Testis (tissue), 3 donors: ENCODE measurements around the gene KCTD16. TPM values are rescaled to one million over a fixed set of nuclear protein-coding genes. Genes with fewer than 3 reads are reported as not detected.

ENCODE experiments used
- DNase-seq: peaks from one replicate; pipeline ENCODE4 v3.0.0-alpha.2; 2019
- H3K27ac ChIP-seq, 2 donors: fragments of 200-600 bp; sonication (generic); one replicate each; pipeline ENCODE4 v1.5.1; 2019
- H3K27me3 ChIP-seq: fragments of 200-600 bp; sonication (generic); one replicate; pipeline ENCODE4 v1.5.1; 2019
- H3K36me3 ChIP-seq: fragments of 200-600 bp; sonication (generic); one replicate; pipeline ENCODE4 v1.5.1; 2017; ENCODE audit warnings: low read depth; ENCODE audit errors: missing control alignments
- H3K4me1 ChIP-seq: fragments of 200-600 bp; sonication (generic); one replicate; pipeline ENCODE4 v1.5.1; 2019
- H3K4me3 ChIP-seq, 2 donors: fragments of 200-600 bp; sonication (generic); one replicate each; pipeline ENCODE4 v1.5.1; 2017 to 2019
- H3K9me3 ChIP-seq: fragments of 200-600 bp; sonication (generic); one replicate; pipeline ENCODE4 v1.5.1; 2017
- POLR2A ChIP-seq: fragments of 450-650 bp; IDR thresholded peaks from one replicate; pipeline ENCODE4 v1.6.1; 2017; ENCODE audit warnings: antibody characterized with exemption, mild to moderate bottlenecking, moderate library complexity
- WGBS, 2 donors: methylation state at CpG; one replicate each; pipeline ENCODE4 v1.1.5; 2018; 5-methylcytosine and 5-hydroxymethylcytosine counted together
- intact Hi-C: fragments of 100-400 bp; cut with DNase I; formaldehyde crosslinking; loops from one replicate; pipeline ENCODE4 v1.15.1; 2023; ENCODE audit warnings: low total_unique reads
- polyA plus RNA-seq: library from polyadenylated mRNA; stranded (reverse); fragments of 350-450 nt; fragmentation: Illumina TruSeq; extraction: RNeasy Lipid Tissue Mini Kit (QIAGEN cat#74804); gene quantifications from one replicate; pipeline ENCODE4 v1.2.3, GENCODE V29; 2014; ENCODE audit warnings: low read depth, low replicate concordance; ENCODE audit not compliant: insufficient read depth
- total RNA-seq, 2 donors: library from RNA; depleted of rRNA; stranded (reverse); fragments of >200 nt; gene quantifications; one replicate each; pipeline ENCODE4 v1.2.3, GENCODE V29; 2016
- TF ChIP-seq, protein P1 (sequence below), 3 experiments: fragments of 450-650 bp in 2 of 3; fragments of 200-600 bp in 1 of 3; sonication (generic) in 1 of 3; IDR thresholded peaks; one replicate each; pipeline ENCODE4 v1.5.1; 2016 to 2019; ENCODE audit warnings: antibody characterized with exemption in 3 of 3, mild to moderate bottlenecking in 2 of 3, moderate library complexity in 1 of 3

Gene KCTD16
- total and polyA plus RNA-seq, 3 donors from 2014 or later, result 1.4 to 3.2 (median 2.7) TPM

- H3K4me3 ChIP-seq, result no peak overlapping the region
- WGBS, 2 donors, result 22 to 23% methylated on average over 1 of the region's 1 CpG
- no peaks in the 10 kb centered on the region for H3K9me3 ChIP-seq
- no peaks in the 10 kb centered on the region for H3K36me3 ChIP-seq
- H3K4me1 ChIP-seq, result no peaks in the 10 kb centered on the region
- no peak overlapping the region for H3K27ac ChIP-seq
- H3K27me3 ChIP-seq, result no peaks in the 10 kb centered on the region
- intact Hi-C loops, result no loop called here
- DNase-seq, result no peak
- TF ChIP-seq, protein P1, sequence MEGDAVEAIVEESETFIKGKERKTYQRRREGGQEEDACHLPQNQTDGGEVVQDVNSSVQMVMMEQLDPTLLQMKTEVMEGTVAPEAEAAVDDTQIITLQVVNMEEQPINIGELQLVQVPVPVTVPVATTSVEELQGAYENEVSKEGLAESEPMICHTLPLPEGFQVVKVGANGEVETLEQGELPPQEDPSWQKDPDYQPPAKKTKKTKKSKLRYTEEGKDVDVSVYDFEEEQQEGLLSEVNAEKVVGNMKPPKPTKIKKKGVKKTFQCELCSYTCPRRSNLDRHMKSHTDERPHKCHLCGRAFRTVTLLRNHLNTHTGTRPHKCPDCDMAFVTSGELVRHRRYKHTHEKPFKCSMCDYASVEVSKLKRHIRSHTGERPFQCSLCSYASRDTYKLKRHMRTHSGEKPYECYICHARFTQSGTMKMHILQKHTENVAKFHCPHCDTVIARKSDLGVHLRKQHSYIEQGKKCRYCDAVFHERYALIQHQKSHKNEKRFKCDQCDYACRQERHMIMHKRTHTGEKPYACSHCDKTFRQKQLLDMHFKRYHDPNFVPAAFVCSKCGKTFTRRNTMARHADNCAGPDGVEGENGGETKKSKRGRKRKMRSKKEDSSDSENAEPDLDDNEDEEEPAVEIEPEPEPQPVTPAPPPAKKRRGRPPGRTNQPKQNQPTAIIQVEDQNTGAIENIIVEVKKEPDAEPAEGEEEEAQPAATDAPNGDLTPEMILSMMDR (IDR thresholded peaks at IDR 0.05), result no peak
- no peak for TF ChIP-seq POLR2A
Measured at GRCh38 chr5:144428326-144428725, 257.7 kb downstream of the KCTD16 start.

- H3K27me3 ChIP-seq, result no peaks in the 10 kb centered on the region
- WGBS, 2 donors, result 83 to 96% methylated on average over 1 of the region's 1 CpG
Measured at GRCh38 chr5:144429405-144429804, 258.7 kb downstream of the KCTD16 start.

DNA sequence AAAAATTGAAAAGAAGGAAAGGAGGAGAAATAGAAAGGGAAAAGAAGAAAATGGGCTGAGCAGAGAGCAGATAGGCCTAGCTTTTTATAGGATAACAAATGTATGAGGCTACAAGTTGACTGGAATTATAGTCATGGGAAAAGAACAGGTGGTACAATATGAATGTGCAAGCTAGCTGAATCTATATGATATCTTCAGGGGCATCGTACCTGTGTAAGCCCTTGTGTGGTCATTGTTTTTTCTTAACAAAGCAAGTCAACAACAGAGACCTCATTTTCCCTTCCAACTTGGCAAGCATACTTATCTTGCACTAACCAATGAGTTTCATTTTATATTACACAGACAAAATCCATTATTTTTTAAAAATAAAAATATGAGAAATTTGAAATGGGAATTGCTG is 259.2 kb downstream of the KCTD16 start:
- intact Hi-C loops, result no loop called here
- no peak for DNase-seq
- 84 to 100% methylated on average over 1 of the region's 1 CpG for WGBS, 2 donors
- Histone ChIP-seq H3K4me1 (no peaks in the 10 kb centered on the region), H3K9me3 (no peaks in the 10 kb centered on the region), H3K27ac (no peak overlapping the region), H3K36me3 (no peaks in the 10 kb centered on the region), H3K4me3 (no peak overlapping the region), H3K27me3 (no peaks in the 10 kb centered on the region)
- TF ChIP-seq POLR2A, result no peak
- TF ChIP-seq, protein P1 (IDR thresholded peaks at IDR 0.05), result no peak

More at GRCh38 chr5:144429405-144429804, 258.7 kb downstream of the KCTD16 start:
- Histone ChIP-seq H3K4me3 (no peak overlapping the region), H3K4me1 (no peaks in the 10 kb centered on the region), H3K9me3 (no peaks in the 10 kb centered on the region), H3K36me3 (no peaks in the 10 kb centered on the region), H3K27ac (no peak overlapping the region)
- no peak for TF ChIP-seq POLR2A
- TF ChIP-seq, protein P1 (IDR thresholded peaks at IDR 0.05), result no peak
- intact Hi-C loops, result no loop called here
- no peak for DNase-seq

DNA sequence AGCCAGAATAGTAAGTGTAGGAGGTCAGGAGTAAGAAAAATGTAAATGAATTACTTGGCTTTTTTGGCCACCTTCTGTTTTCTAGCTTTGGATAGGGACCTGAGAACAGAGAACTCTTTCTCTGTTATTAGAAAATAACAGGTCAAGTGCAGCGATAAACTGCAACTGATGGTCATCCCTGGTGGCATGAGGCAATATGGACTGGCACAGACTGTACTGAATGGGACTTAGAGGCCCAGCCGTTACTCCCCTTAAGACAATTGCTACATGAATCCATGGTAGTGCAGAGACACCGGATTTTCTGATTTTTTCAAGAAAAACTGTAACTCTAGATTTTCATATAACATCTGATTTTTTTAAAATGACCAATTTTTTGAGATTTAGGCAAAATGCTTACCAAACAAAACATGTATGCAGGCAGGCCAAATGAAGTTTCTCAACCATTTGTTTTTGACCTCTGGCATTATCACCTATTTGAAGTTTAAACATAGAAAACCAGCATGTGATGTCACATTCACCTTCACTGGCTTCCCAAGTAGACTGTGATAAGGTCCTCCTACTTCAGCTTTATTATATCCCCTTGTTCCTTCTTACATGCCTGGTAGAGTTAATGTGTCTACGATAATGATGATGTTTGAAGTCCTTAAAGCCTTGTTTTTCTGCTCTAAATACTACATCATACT is 262.6 kb downstream of the KCTD16 start:
- Histone ChIP-seq H3K27me3 (no peaks in the 10 kb centered on the region), H3K9me3 (no peaks in the 10 kb centered on the region), H3K27ac (no peak overlapping the region), H3K4me1 (no peaks in the 10 kb centered on the region), H3K4me3 (no peak overlapping the region), H3K36me3 (no peaks in the 10 kb centered on the region)
- DNase-seq, result no peak
- TF ChIP-seq POLR2A, result no peak
- TF ChIP-seq, protein P1 (IDR thresholded peaks at IDR 0.05), result no peak
- 70 to 90% methylated on average over 4 of the region's 4 CpGs for WGBS, 2 donors
- intact Hi-C loops, result no loop called here

DNA sequence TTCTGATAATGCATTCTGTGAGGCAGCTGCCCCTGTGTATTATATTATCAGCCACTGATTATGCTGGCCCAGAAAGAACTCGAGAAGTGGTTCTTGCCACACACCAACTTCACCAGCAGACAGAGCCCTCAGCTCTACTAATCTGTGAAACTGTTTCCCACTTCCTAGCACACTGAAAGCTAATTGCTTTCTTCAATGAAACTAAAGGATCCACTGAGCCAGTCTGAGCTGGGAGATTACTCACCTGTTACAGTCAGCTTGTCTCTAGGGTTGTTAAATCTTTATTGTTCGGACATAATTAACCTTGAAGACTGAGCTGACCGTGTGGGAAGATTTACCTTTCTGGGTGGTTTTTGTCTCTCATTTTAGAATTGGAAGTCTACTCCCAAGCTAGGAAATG is 263.2 kb downstream of the KCTD16 start:
- H3K36me3 ChIP-seq, result no peaks in the 10 kb centered on the region
- intact Hi-C loops, result no loop called here
- DNase-seq, result no peak
- WGBS, 2 donors, result 53 to 63% methylated on average over 3 of the region's 3 CpGs
- TF ChIP-seq, protein P1 (IDR thresholded peaks at IDR 0.05), result no peak
- TF ChIP-seq POLR2A, result no peak
- no peaks in the 10 kb centered on the region for H3K9me3 ChIP-seq
- H3K4me1 ChIP-seq, result no peaks in the 10 kb centered on the region
- H3K4me3 ChIP-seq, result no peak overlapping the region
- no peaks in the 10 kb centered on the region for H3K27me3 ChIP-seq
- no peak overlapping the region for H3K27ac ChIP-seq
